Measurements from ENCODE around the gene ABCB6. TPM values are rescaled to one million over a fixed set of nuclear protein-coding genes. Genes with fewer than 3 reads are reported as not detected.
A peak's percentile ranks its signal among the peaks of the same experiment; 100 is the strongest.

ABCB6 gene
- total and polyA plus RNA-seq, 2 of the 8 experiments (the other 6 are each of a cell fraction or from before 2014, with no cell fraction given), result 44.9 to 50.6 TPM

DNA sequence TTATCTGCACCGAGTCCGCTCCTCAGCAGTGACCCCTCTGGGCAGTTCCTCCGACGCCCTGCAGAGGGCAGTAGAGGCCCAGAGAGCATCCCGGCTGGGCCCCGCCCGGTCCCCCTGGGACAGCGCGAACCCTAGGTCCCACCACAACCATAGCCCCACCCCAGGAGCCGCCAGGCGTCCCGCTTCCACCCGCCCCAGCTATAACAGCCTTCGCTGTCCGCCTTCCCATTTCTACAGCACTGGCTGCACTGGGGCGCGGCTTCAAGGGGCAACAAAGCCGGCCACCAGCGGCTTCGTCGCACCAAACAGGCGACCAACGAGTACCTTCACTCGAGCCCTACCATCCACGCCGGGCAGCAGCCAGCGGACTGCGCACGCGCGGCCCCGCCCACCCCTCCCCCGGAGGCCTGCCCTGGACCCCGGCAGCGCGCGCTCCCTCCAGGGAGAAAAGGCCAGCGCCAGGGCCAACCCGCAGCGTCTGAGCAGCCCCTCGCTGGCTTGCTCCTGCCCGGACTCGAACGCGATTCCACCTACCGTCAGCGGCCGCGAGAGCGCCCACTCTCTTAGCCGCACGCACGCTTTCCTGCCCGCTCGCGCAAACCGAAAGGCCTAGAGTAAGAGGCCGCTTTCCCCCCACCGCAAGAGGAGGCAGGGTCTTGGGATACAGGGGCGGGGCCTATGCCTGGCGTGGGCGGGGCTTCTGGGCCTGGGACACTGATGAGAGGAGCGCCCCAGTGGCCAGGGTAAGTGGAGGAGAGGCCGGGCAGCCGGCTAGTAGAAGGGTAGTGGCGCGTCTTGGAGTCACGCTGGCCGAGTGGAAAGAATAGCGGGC is 58.4 kb downstream of the ABCB6 start, which contains the start of gene NHEJ1 (continued):
- TF ChIP-seq CREB1 (IDR thresholded peaks at IDR 0.05) (peak; percentile 42; the same call in 1 of the 2 replicates), BRCA1 (IDR thresholded peaks at IDR 0.05; ENCODE audit: low read depth, low read length) (no peak), EGR1 (IDR thresholded peaks at IDR 0.05; ENCODE audit: borderline replicate concordance, low read depth, low read length) (no peak), NANOG (IDR thresholded peaks at IDR 0.05; ENCODE audit: insufficient read depth, low read depth, low read length, poor library complexity, severe bottlenecking) (no peak), SP1 (IDR thresholded peaks at IDR 0.05; ENCODE audit: low read depth, low read length) (no peak), BACH1 (IDR thresholded peaks at IDR 0.05; ENCODE audit: low read length) (no peak), CTBP2 (IDR thresholded peaks at IDR 0.05; ENCODE audit: borderline replicate concordance, insufficient read depth, insufficient read length, low read length) (no peak), CHD2 (IDR thresholded peaks at IDR 0.05; ENCODE audit: low read length) (0 out of 2 replicates have a peak, but pooled peaks have one; percentile 45), JUND (IDR thresholded peaks at IDR 0.05; ENCODE audit: low read length) (0 out of 2 replicates have a peak, but pooled peaks have one; percentile 45), TBP (IDR thresholded peaks at IDR 0.05; ENCODE audit: low read depth, low read length) (peak; percentile 50; the same call in 1 of the 2 replicates), PHF8 (conservative IDR thresholded peaks at IDR 0.05; ENCODE audit: low read depth, low read length) (peak; percentile 93), YY1 (IDR thresholded peaks at IDR 0.05; ENCODE audit: low read depth, low read length) (no peak), POLR2A (IDR thresholded peaks at IDR 0.05; ENCODE audit: control extremely low read depth in 1 of 2, low read depth in 2 of 2, low read length in 2 of 2) (peak in 1 of 2 experiments; percentile 75; a peak in 2 of 3 replicates), SIX5 (IDR thresholded peaks at IDR 0.05; ENCODE audit: low read depth, low read length) (no peak), SP4 (IDR thresholded peaks at IDR 0.05; ENCODE audit: low read length) (no peak; the same call in 1 of the 2 replicates), POLR2AphosphoS5 (IDR thresholded peaks at IDR 0.05; ENCODE audit: low read depth, low read length) (peak; percentile 56), RFX5 (IDR thresholded peaks at IDR 0.05; ENCODE audit: borderline replicate concordance, low read depth, low read length) (no peak), NRF1 (IDR thresholded peaks at IDR 0.05; ENCODE audit: low read depth, low read length) (peak; percentile 40), RNF2 (IDR thresholded peaks at IDR 0.05; ENCODE audit: borderline replicate concordance, low read depth, low read length, missing control alignments, poor library complexity, severe bottlenecking) (no peak)
- TF ChIP-seq, protein P1, sequence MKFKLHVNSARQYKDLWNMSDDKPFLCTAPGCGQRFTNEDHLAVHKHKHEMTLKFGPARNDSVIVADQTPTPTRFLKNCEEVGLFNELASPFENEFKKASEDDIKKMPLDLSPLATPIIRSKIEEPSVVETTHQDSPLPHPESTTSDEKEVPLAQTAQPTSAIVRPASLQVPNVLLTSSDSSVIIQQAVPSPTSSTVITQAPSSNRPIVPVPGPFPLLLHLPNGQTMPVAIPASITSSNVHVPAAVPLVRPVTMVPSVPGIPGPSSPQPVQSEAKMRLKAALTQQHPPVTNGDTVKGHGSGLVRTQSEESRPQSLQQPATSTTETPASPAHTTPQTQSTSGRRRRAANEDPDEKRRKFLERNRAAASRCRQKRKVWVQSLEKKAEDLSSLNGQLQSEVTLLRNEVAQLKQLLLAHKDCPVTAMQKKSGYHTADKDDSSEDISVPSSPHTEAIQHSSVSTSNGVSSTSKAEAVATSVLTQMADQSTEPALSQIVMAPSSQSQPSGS (IDR thresholded peaks at IDR 0.05; ENCODE audit: low read length), result no peak
- TF ChIP-seq, protein P2, sequence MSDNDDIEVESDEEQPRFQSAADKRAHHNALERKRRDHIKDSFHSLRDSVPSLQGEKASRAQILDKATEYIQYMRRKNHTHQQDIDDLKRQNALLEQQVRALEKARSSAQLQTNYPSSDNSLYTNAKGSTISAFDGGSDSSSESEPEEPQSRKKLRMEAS (IDR thresholded peaks at IDR 0.05), result peak; percentile 47
- TF ChIP-seq, protein P3, sequence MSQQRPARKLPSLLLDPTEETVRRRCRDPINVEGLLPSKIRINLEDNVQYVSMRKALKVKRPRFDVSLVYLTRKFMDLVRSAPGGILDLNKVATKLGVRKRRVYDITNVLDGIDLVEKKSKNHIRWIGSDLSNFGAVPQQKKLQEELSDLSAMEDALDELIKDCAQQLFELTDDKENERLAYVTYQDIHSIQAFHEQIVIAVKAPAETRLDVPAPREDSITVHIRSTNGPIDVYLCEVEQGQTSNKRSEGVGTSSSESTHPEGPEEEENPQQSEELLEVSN (IDR thresholded peaks at IDR 0.05), result no peak

Data from H1 (cell line).